Esophagus squamous epithelium (tissue), 4 donors: ENCODE data around the gene C14orf119.

ENCODE experiments used
- POLR2A ChIP-seq, 4 donors: fragments of 450-650 bp; IDR thresholded peaks; one replicate each; pipeline ENCODE4 v1.6.1; 2017; ENCODE audit warnings: antibody characterized with exemption in 4 of 4, mild to moderate bottlenecking in 4 of 4, moderate library complexity in 3 of 4
- TF ChIP-seq, protein P1 (sequence below), 6 experiments: fragments of 450-650 bp in 4 of 6; fragments of 200-600 bp in 2 of 6; sonication (generic) in 2 of 6; IDR thresholded peaks; one replicate each; pipeline ENCODE4 v1.5.1; 2016 to 2019; ENCODE audit warnings: antibody characterized with exemption in 6 of 6, mild to moderate bottlenecking in 4 of 6, moderate library complexity in 4 of 6

DNA sequence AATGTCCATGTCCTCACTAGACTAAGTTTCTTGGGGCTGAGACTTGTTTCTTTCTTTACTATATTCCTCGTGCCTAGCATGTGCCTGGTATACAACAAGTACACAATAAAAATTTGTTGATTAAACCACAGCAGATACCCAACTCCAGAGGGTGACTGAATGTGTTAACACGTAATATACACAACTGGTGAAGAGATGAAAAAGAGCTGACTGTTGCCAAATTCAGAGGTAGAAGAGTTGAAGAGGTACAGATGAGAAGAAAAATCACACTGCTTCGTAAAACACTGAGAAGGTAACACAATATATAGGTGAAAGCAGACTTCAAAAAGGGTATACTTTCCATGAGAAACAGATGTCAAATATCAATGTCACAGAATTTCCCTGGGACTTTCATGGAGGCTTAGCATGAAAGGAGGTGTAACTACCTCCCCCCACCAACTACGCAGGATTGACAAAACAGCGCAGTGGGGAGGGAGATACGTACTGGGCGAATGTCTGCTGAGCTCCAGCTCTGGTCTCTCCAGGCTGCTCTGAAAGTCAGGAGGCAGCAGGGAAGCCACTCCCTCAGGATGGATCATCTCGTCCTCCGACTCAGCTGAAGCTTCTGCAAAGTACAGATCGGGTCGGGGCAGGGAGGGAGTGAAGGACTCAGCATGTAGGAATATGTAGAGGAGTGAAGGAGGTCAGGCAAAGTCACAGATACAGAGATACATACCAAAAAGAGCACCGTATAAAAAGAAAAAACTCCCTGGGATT, 5.6 kb upstream of the C14orf119 start:
- TF ChIP-seq, protein P1, sequence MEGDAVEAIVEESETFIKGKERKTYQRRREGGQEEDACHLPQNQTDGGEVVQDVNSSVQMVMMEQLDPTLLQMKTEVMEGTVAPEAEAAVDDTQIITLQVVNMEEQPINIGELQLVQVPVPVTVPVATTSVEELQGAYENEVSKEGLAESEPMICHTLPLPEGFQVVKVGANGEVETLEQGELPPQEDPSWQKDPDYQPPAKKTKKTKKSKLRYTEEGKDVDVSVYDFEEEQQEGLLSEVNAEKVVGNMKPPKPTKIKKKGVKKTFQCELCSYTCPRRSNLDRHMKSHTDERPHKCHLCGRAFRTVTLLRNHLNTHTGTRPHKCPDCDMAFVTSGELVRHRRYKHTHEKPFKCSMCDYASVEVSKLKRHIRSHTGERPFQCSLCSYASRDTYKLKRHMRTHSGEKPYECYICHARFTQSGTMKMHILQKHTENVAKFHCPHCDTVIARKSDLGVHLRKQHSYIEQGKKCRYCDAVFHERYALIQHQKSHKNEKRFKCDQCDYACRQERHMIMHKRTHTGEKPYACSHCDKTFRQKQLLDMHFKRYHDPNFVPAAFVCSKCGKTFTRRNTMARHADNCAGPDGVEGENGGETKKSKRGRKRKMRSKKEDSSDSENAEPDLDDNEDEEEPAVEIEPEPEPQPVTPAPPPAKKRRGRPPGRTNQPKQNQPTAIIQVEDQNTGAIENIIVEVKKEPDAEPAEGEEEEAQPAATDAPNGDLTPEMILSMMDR (IDR thresholded peaks at IDR 0.05), result no peak
- no peak for TF ChIP-seq POLR2A (IDR thresholded peaks at IDR 0.05)
